ENCODE measurements around the gene GNAQ. TPM values are rescaled to one million over a fixed set of nuclear protein-coding genes. Genes with fewer than 3 reads are reported as not detected.

The GNAQ gene
- total RNA-seq, 1 donor from 2014 or later, result 17.8 TPM

- DNase-seq, result no peak
Observed at GRCh38 chr9:77974434-77974833, 57.2 kb downstream of the GNAQ start.

- no peak for DNase-seq
Observed at GRCh38 chr9:77969083-77969482, 62.5 kb downstream of the GNAQ start.

- DNase-seq, result no peak
Observed at GRCh38 chr9:77968506-77968905, 63.1 kb downstream of the GNAQ start.

GRCh38 chr9:77966718-77967117 is 64.9 kb downstream of the GNAQ start:
- no peak for DNase-seq

GRCh38 chr9:77965445-77966123 is 66.0 kb downstream of the GNAQ start:
- no peak for DNase-seq

- no peak for DNase-seq
Observed at GRCh38 chr9:77964258-77964657, 67.4 kb downstream of the GNAQ start.

- DNase-seq, result no peak
Observed at GRCh38 chr9:77961541-77961940, 70.1 kb downstream of the GNAQ start.

GRCh38 chr9:77960356-77961153 is 71.1 kb downstream of the GNAQ start:
- DNase-seq, result no peak

GRCh38 chr9:77959803-77960202 is 71.8 kb downstream of the GNAQ start:
- DNase-seq, result no peak

- no peak for DNase-seq
Observed at GRCh38 chr9:77957652-77958051, 74.0 kb downstream of the GNAQ start.

GRCh38 chr9:77956555-77956954 is 75.1 kb downstream of the GNAQ start:
- no peak for DNase-seq

- DNase-seq, result no peak
Observed at GRCh38 chr9:77954666-77955015, 77.0 kb downstream of the GNAQ start.

- DNase-seq, result no peak
Observed at GRCh38 chr9:77954013-77954665, 77.5 kb downstream of the GNAQ start.

GRCh38 chr9:77953590-77953989 is 78.0 kb downstream of the GNAQ start:
- no peak for DNase-seq

GRCh38 chr9:77952635-77953328 is 78.8 kb downstream of the GNAQ start:
- no peak for DNase-seq

GRCh38 chr9:77951369-77951768 is 80.2 kb downstream of the GNAQ start:
- DNase-seq, result no peak

- DNase-seq, result no peak
Observed at GRCh38 chr9:77949751-77950436, 81.7 kb downstream of the GNAQ start.

GRCh38 chr9:77947651-77948050 is 84.0 kb downstream of the GNAQ start:
- DNase-seq, result no peak

- no peak for DNase-seq
Observed at GRCh38 chr9:77946969-77947620, 84.5 kb downstream of the GNAQ start.

- no peak for DNase-seq
Observed at GRCh38 chr9:77946296-77946695, 85.3 kb downstream of the GNAQ start.

GRCh38 chr9:77945798-77946197 is 85.8 kb downstream of the GNAQ start:
- DNase-seq, result no peak
